Pulmonary artery endothelial cell (primary cell): ENCODE measurements around the gene IL6. TPM values are rescaled to one million over a fixed set of nuclear protein-coding genes. Genes with fewer than 3 reads are reported as not detected.
"Not testable (repeated sequence)": the region's sequence is repeated elsewhere in the genome, so short reads cannot be mapped to it uniquely, and the experiment has no call there.

ENCODE experiments used
- DNase-seq: peaks from one replicate; pipeline ENCODE4 v3.0.0-alpha.2; 2011; ENCODE audit warnings: low read depth, low spot score
- total RNA-seq: library from RNA; depleted of rRNA; stranded (reverse); fragments of >200 nt; gene quantifications from 2 replicates; pipeline ENCODE4 v1.2.3, GENCODE V29; 2014

Gene IL6
- total RNA-seq, 1 donor from 2014 or later: 8.2 TPM

GRCh38 chr7:22779730-22780323, 52.8 kb downstream of the IL6 start:
- not testable (repeated sequence) for DNase-seq

GRCh38 chr7:22781230-22781711, 54.3 kb downstream of the IL6 start:
- no peak for DNase-seq

Other genes with a start within 250 kb of the IL6 start
- 53.2 and 57.9 TPM in 2 replicates for gene STEAP1B, start 227.0 kb upstream of the IL6 start, total RNA-seq
- 116 and 162 TPM in 2 replicates for gene TOMM7, start 95.6 kb downstream of the IL6 start, total RNA-seq